ENCODE data around the gene FRY. TPM values are rescaled to one million over a fixed set of nuclear protein-coding genes. Genes with fewer than 3 reads are reported as not detected.

Gene FRY
- polyA plus RNA-seq, 3 donors, result 48.8 to 60.4 (median 57.5) TPM

DNA sequence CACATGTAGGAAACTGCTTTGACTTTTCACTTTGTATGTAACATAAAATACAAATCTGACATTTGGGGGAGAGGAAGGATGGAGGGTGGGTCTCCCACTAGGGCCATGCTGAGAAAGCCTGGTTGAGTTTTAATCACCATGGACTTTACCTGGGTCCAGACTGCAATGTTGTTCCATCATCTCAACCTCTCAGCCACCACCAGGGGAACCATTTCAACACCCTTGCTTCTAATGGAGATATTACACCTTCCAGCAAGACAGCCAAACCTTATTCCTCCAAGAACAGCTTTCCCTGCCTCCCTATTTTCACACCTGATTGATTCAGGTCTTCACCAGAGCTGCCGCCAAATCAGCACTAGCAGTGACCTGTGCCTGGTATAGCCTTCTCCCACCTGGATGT, 227.5 kb downstream of the FRY start:
- no peak for DNase-seq (ENCODE audit: extremely low read depth in 1 of 11, low read depth in 9 of 11, low spot score in 4 of 11)

- DNase-seq (ENCODE audit: extremely low read depth in 1 of 11, low read depth in 9 of 11, low spot score in 4 of 11), result peak in 5 of 11 donors; percentile 6 to 42 (median 21)
These were observed 230.0 kb downstream of the FRY start for GRCh38 chr13:32261567-32261966.

GRCh38 chr13:32262165-32262564, 230.6 kb downstream of the FRY start:
- no peak for DNase-seq (ENCODE audit: extremely low read depth in 1 of 11, low read depth in 9 of 11, low spot score in 4 of 11)

GRCh38 chr13:32262619-32263018, 231.0 kb downstream of the FRY start:
- no peak for DNase-seq (ENCODE audit: extremely low read depth in 1 of 11, low read depth in 9 of 11, low spot score in 4 of 11)

DNA sequence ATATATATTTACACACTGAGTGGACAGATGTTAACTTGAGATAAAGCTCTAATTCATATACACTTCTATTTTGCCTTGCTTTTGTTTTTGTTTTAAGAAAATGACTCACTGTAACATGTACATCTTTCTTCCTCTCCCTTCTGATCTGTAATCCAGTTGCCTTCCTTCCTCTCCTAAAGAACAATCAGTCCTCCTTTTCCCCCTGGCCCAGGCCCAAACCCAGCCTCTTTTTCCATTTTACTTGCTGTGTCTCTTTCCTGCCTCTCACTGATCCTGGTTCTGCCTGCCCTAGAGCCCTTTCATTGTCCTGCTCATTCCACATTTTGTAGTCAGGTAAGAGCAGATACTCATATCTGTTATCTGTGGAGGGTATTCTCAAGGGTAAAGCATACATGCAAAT, 232.8 kb downstream of the FRY start:
- no peak for DNase-seq (ENCODE audit: extremely low read depth in 1 of 11, low read depth in 9 of 11, low spot score in 4 of 11)

GRCh38 chr13:32265726-32266125, 234.2 kb downstream of the FRY start:
- DNase-seq (ENCODE audit: extremely low read depth in 1 of 11, low read depth in 9 of 11, low spot score in 4 of 11), result no peak

GRCh38 chr13:32266130-32266529, 234.6 kb downstream of the FRY start:
- DNase-seq (ENCODE audit: extremely low read depth in 1 of 11, low read depth in 9 of 11, low spot score in 4 of 11), result no peak

DNA sequence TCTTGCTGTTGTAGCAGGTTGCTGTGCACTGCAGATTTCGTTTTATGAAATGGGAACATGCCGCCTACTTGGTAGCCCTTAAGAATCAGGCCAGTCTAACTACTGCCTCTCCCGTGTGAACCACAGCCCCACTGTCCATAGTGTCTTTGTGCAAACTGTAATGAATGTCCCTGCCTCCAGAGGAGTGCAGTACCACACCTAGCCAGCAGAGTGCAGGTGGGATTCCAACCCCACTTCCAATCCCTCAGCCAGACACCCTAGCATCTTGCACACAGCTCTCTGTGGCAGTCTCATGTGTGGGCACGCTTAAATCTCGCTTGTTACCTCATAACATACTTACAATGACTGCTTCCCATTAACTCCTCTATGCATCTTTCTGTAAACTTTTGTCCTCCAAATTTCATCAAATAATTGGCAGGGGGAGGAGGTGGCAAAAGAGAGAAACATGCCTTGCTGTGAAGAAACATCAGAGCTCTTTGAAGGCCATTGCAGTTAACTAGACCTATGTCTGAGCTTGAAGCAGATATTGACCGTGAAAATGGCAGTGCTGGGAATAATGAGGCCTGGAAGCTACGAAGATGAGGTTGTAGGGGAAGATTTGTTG, 236.4 kb downstream of the FRY start:
- DNase-seq (ENCODE audit: extremely low read depth in 1 of 11, low read depth in 9 of 11, low spot score in 4 of 11), result no peak

DNA sequence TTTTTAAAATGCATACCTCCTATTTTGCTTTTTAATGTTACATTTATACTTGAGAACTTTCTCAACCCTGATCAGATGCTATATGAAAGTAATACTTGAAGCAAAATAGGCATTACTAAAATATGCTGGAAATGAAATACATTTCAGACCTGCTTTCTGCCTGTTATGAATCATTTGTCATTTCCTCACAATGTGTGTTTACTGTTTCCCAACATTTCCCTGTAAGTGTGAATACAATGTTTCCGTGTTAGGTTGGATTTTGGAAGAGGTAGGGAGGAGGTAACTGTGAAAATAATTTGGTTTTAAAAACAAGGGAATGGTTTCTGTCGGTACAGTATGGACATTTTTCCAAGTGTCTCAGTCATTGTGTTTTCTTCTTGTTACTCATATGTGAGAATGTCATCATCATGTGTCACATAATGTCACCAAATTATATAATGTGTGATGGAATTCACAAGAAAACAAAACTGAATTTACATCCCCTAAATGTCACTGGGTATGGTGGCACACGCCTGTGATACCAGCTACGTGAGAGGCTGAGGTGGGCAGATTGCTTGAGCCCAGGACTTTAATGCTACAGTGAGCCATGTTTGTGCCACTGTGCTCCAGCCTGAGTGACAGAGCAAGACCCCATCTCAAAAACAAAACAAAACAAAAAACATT, 240.6 kb downstream of the FRY start:
- no peak for DNase-seq (ENCODE audit: extremely low read depth in 1 of 11, low read depth in 9 of 11, low spot score in 4 of 11)

GRCh38 chr13:32277839-32278238, 246.3 kb downstream of the FRY start:
- no peak for DNase-seq (ENCODE audit: extremely low read depth in 1 of 11, low read depth in 9 of 11, low spot score in 4 of 11)

DNA sequence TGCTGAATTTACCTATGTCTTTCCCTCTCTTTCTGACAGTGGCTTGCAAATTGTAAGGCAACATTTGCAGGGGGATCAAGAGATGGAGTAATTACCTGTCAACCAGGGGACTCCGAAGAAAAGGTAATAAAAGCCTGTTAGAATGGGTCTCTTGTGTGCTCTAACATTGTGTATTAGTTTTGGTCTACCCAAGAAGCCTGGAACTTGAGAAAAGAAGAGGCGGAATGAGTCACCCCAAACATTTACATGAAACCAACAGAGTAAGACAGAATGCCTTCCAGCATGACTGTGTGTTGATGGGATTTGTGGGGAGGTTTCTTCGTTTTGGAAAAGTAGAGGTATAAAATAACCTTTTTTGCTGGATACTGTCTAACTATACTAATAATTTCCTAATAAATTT, 246.9 kb downstream of the FRY start:
- no peak for DNase-seq (ENCODE audit: extremely low read depth in 1 of 11, low read depth in 9 of 11, low spot score in 4 of 11)

DNA sequence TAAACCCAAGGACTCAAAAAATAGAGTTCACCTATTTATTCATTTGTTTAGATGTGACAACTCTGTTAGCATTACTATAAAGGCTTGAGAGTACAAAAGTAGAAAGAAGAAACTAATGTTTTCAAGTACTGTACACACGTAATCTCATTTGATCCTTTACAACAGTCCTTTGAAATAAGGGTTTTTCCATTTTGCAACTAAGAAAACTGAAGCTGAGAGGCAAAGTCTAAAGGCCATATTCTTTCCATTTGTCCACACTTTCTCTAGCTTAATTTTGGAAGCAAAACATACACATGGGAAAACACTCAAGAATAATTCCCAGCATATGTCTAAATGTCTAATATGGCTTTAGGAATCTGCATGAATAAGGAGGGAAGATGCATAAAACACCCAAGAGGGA, 249.5 kb downstream of the FRY start:
- no peak for DNase-seq (ENCODE audit: extremely low read depth in 1 of 11, low read depth in 9 of 11, low spot score in 4 of 11)

DNA sequence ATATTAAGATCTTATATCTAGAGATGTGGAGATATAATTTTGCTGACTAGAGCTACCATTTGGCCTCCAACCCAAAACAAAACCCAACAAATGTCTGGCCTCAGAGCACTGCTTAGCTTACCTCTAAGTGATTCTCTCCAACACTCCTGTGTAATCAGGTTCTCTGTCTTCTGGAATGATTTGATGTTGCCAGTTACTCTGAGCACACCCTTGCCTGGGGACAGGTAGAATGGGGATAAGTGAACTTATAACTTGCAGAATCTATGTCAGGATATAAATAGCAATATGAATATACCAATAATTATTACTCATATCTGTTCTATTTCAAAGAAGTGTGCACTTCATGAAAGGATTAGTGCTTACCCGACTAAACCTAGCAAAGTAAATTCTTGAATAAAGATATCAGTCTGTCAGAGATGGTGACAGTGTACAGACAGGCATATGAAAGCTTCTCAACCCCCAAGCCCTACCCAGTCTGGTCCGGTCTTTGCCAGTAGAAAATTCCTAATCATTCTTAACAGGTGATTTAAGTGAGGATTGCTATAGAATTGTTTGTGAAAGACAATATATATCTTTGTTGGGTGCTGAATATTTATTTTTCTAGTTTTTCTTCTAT, 250.6 kb downstream of the FRY start:
- no peak for DNase-seq (ENCODE audit: extremely low read depth in 1 of 11, low read depth in 9 of 11, low spot score in 4 of 11)

DNA sequence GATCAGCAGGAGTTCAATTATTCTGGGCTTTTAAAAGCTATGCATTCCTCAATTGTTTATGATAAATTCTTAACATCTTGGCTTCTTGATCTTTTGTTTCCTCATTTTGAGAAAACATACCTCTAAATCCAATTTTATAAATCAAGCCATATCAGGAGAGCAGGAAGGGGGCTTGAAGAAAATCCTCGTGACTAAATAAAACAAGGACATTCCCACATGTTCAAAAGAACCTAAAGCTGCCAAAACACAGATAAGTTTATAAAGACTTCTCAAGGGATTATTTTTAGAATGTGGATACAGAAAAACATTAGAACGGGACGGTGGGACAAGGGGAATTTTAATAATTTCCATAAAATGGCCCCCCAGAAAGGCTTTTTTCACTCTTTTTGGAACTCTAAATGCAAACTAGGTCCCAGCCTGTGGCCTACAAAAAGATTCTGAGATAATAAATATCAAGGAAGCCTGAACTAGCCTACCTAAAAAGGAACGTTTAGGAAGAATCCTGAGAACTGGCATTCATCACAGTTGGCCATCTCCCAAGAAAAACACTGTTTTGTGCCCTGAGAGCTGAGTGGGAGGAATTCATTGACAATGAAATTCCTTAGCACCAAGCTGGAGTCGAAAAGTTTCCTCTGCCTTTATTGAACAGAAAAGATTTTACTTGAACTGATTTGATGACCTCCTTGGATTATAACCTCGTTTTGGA, 253.5 kb downstream of the FRY start:
- peak in 9 of 11 donors; percentile 29 to 83 (median 51) for DNase-seq (ENCODE audit: extremely low read depth in 1 of 11, low read depth in 9 of 11, low spot score in 4 of 11)

- DNase-seq (ENCODE audit: extremely low read depth in 1 of 11, low read depth in 9 of 11, low spot score in 4 of 11), result no peak
These were observed 254.0 kb downstream of the FRY start for GRCh38 chr13:32285633-32285965.

DNA sequence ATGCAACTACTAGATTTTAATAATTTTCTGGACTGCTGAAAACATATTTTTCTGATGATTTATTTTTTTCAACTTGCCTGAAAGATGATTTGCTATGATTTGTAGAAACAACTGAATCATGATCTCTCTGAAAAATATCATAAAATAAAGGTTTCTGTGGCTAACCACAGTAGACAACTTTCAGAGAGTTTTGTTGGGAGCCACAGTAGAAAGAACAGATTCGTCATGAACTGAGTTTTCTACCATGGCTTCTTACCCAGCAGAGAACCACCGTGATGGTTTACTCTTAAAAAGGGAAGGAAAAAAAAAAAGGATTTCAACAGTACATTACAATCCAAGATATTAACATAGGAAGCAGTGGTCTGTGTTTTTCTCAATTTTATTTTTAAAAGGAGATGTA, 265.6 kb downstream of the FRY start:
- DNase-seq (ENCODE audit: extremely low read depth in 1 of 11, low read depth in 9 of 11, low spot score in 4 of 11), result no peak

DNA sequence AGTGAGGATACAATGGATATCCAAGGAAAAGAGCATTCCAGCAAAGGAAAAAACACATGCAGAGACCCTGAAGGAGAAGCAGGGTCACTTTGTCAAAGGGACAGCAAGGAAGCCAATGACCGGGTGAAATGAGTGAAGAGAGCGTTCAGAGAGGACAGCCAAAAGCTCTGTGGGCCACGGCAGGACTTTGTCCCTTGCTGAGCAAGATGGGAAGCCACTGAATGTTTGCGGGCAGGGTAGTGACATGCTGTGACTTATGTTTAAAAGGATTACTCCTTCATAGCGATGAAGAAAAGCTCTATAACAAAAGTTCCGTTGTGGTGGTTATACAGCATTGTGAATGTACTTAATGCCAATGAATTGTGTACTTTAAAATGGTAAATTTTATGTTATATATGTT, 267.1 kb downstream of the FRY start:
- DNase-seq (ENCODE audit: extremely low read depth in 1 of 11, low read depth in 9 of 11, low spot score in 4 of 11), result no peak

DNA sequence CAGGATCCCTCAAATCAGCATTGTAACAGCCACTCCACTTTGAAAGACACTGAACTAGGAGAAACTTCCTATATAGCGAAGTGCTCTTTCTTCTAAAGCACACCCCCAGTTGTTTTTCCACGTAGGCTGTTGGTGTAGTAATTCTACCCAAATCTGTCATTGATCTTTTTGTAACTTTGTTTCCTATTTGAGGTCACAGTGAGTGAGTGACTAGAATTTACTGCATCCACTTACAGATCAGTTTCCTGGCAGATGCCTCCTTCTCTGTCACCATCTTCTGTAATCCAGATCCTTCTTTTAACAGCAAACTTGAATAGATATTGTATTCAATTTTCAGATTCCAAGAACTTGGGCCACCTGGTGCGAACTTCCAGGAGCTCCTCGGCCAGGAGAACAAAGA, 268.3 kb downstream of the FRY start:
- DNase-seq (ENCODE audit: extremely low read depth in 1 of 11, low read depth in 9 of 11, low spot score in 4 of 11), result no peak

GRCh38 chr13:32300406-32300805, 268.8 kb downstream of the FRY start:
- DNase-seq (ENCODE audit: extremely low read depth in 1 of 11, low read depth in 9 of 11, low spot score in 4 of 11), result no peak

DNA sequence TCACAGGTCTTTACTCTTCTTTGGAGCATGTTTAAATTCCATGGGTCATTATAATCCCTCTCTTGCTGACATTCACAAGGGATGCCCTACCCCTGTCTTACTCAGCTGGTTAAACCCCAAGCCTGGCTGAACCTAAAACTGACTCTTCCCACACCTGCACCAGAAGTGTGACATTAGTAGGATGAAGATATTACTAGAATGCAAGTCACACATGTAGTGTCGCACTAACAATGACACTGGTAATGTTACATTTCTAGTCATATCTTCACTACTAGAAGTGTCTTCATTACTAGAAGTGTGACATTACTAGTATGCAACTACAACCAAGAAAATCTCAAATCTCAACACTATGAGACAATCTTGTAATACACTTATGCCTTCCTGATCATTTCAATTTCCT, 269.3 kb downstream of the FRY start:
- DNase-seq (ENCODE audit: extremely low read depth in 1 of 11, low read depth in 9 of 11, low spot score in 4 of 11), result no peak
